HepG2 (cell line): Measurements from ENCODE around the gene AQP6. TPM values are rescaled to one million over a fixed set of nuclear protein-coding genes. Genes with fewer than 3 reads are reported as not detected.

ENCODE experiments used
- ATAC-seq: fragments of 200-7000 bp; cut with Tn5 transposase; 3 replicates; pipeline ENCODE4 v1.9.1; 2020; ENCODE audit warnings: mild to moderate bottlenecking, moderate library complexity
- BruUV-seq: library from RNA; stranded (reverse); fragments of 400-500 nt; replicated peaks from 2 replicates; lab custom pipeline; 2021; lab: Mats Ljungman, UMichigan
- CTCF ChIA-PET: fragments of 300-600 bp; formaldehyde crosslinking; extraction: SDS; loops from one replicate; lab custom pipeline; 2021; ENCODE audit warnings: low total read pairs, inconsistent platforms, low intra/inter-chr PET ratio; lab: Yijun Ruan, JAX
- POLR2A ChIA-PET: fragments of 350-600 bp; sonication (Branson Sonifier 250); formaldehyde crosslinking; loops from one replicate; lab custom pipeline; 2020; ENCODE audit warnings: antibody characterized with exemption, inconsistent platforms; lab: Yijun Ruan, JAX
- DNase-seq: peaks from one replicate; pipeline ENCODE4 v3.0.0-alpha.2; 2015; ENCODE audit warnings: low spot score
- FAIRE-seq: peaks from 3 replicates; lab custom pipeline; 2011; peaks lifted over from hg19 to GRCh38; lab: Jason Lieb, UNC
- H2AFZ ChIP-seq: one replicate; pipeline ENCODE4 v1.6.1; 2011; ENCODE audit warnings: low read length, inconsistent platforms
- H3K27ac ChIP-seq: fragments of 300-600 bp; 3 replicates; pipeline ENCODE4 v1.8.0; 2011; ENCODE audit warnings: mixed run types, mild to moderate bottlenecking, mixed read lengths, low read length, inconsistent platforms; ENCODE audit not compliant: insufficient read depth; ENCODE audit errors: extremely low read length
- H3K27me3 ChIP-seq, 2 experiments: fragments of 200-600 bp in 1 of 2; 2 replicates in 1 of 2; 3 replicates in 1 of 2; pipeline versions ENCODE4 v1.6.0 to v1.8.0; 2011; ENCODE audit warnings: low read length in 2 of 2, mild to moderate bottlenecking in 2 of 2, moderate library complexity in 2 of 2, inconsistent platforms in 1 of 2; ENCODE audit not compliant: insufficient read depth in 2 of 2, control insufficient read depth in 1 of 2
- H3K36me3 ChIP-seq, 2 experiments: fragments of 200-600 bp in 1 of 2; replicated peaks in 1 of 2; 2 replicates in 1 of 2; 3 replicates in 1 of 2; pipeline versions ENCODE4 v1.5.1 to v1.8.0; 2011; ENCODE audit warnings: low read length in 2 of 2, inconsistent platforms in 1 of 2; ENCODE audit not compliant: insufficient read depth in 2 of 2, control insufficient read depth in 1 of 2
- H3K4me1 ChIP-seq: 2 replicates; pipeline ENCODE4 v1.5.1; 2012; ENCODE audit warnings: low read length, inconsistent platforms; ENCODE audit not compliant: insufficient read depth
- H3K4me2 ChIP-seq: 2 replicates; pipeline ENCODE4 v1.6.0; 2011; ENCODE audit warnings: low read depth, low read length, inconsistent platforms
- H3K4me3 ChIP-seq, 3 experiments: fragments of 200-600 bp in 1 of 3; sonication (generic), shearing (Covaris generic) in 1 of 3; replicated peaks in 1 of 3; 2 replicates each; pipeline ENCODE4 v1.5.1; 2011 to 2016; ENCODE audit warnings: low read length in 3 of 3, inconsistent platforms in 2 of 3, low read depth in 2 of 3, mild to moderate bottlenecking in 2 of 3, control low read depth in 1 of 3, mixed read lengths in 1 of 3; ENCODE audit not compliant: insufficient read depth in 1 of 3
- H3K79me2 ChIP-seq: one replicate; pipeline ENCODE4 v1.6.1; 2011; ENCODE audit warnings: low read length, inconsistent platforms; ENCODE audit not compliant: insufficient read depth
- H3K9ac ChIP-seq: 2 replicates; pipeline ENCODE4 v1.6.0; 2011; ENCODE audit warnings: mild to moderate bottlenecking, low read depth, low read length, inconsistent platforms; ENCODE audit not compliant: insufficient read depth
- H3K9me3 ChIP-seq: 2 replicates; pipeline ENCODE4 v1.5.1; 2012; ENCODE audit warnings: mild to moderate bottlenecking, low read length
- H4K20me1 ChIP-seq: 2 replicates; pipeline ENCODE4 v1.6.0; 2011; ENCODE audit warnings: inconsistent platforms, mild to moderate bottlenecking, low read length, moderate library complexity; ENCODE audit not compliant: insufficient read depth
- GATAD2A ChIP-seq: IDR thresholded peaks from 2 replicates; pipeline ENCODE4 v1.6.1; 2016
- MAFF ChIP-seq: IDR thresholded peaks from 2 replicates; pipeline ENCODE4 v1.6.1; 2011; ENCODE audit warnings: low read depth, low read length, improper control_type of control experiment
- MAFK ChIP-seq, 2 experiments: IDR thresholded peaks in 1 of 2; conservative IDR thresholded peaks in 1 of 2; 2 replicates each; pipeline ENCODE4 v1.6.1; 2011; ENCODE audit warnings: improper control_type of control experiment in 2 of 2, low read length in 2 of 2
- NBN ChIP-seq: fragments of 450-650 bp; conservative IDR thresholded peaks from 2 replicates; pipeline ENCODE4 v1.6.1; 2017
- NR0B2 ChIP-seq: sonication (generic); formaldehyde crosslinking; IDR thresholded peaks from 2 replicates; pipeline ENCODE4 v1.4.0; 2020; ENCODE audit warnings: mild to moderate bottlenecking, missing genetic modification reagents
- SPEN ChIP-seq: sonication (generic); formaldehyde crosslinking; IDR thresholded peaks from 2 replicates; pipeline ENCODE4 v1.5.1; 2020; ENCODE audit warnings: low read depth, mild to moderate bottlenecking, missing genetic modification reagents
- ZNF282 ChIP-seq: fragments of 450-650 bp; IDR thresholded peaks from 2 replicates; pipeline ENCODE4 v1.6.1; 2018; ENCODE audit not compliant: partially characterized antibody
- ZNF326 ChIP-seq: sonication (generic); formaldehyde crosslinking; IDR thresholded peaks from 2 replicates; pipeline ENCODE4 v1.4.0; 2020; ENCODE audit warnings: missing genetic modification reagents, borderline replicate concordance
- WGBS: methylation state at CpG from one replicate; pipeline ENCODE4 v1.1.6; 2017; ENCODE audit warnings: low lambda C conversion rate; 5-methylcytosine and 5-hydroxymethylcytosine counted together
- in situ Hi-C: cut with HindIII; loops from 2 replicates; pipeline ENCODE4 v1.10.0; 2017; ENCODE audit warnings: low pct_unique_long_range_greater_than_20kb; ENCODE audit not compliant: extremely low pct_ligation_motif_present
- intact Hi-C: fragments of 100-400 bp; cut with micrococcal nuclease; formaldehyde crosslinking; loops from one replicate; pipeline ENCODE4 v1.10.0; 2022; ENCODE audit not compliant: unreplicated experiment
- polyA plus RNA-seq, 8 experiments: library from polyadenylated mRNA; depleted of rRNA in 3 of 8; stranded (reverse) in 7 of 8; unstranded in 1 of 8; fragments of >200 nt; fragmentation: Illumina TruSeq in 4 of 8; extraction: Trizol in 4 of 8; gene quantifications; 2 replicates each; pipeline versions ENCODE4 v1.2.1 to v1.2.3, GENCODE V29; 2011 to 2016; ENCODE audit warnings: low read depth in 4 of 8, missing spikeins in 1 of 8, mixed read lengths in 1 of 8; ENCODE audit not compliant: insufficient read depth in 1 of 8
- total RNA-seq, 5 experiments: library from RNA; depleted of rRNA; stranded (reverse); fragments of >200 nt; fragmentation: Illumina TruSeq; extraction: Trizol; gene quantifications; 2 replicates each; pipeline ENCODE4 v1.2.3, GENCODE V29; 2016; ENCODE audit warnings: low read depth in 1 of 5

AQP6 gene
- total and polyA plus RNA-seq, 2 of the 13 experiments (the other 11 are each of a cell fraction or from before 2014, with no cell fraction given) = 0.32 to 1.3 TPM

DNA sequence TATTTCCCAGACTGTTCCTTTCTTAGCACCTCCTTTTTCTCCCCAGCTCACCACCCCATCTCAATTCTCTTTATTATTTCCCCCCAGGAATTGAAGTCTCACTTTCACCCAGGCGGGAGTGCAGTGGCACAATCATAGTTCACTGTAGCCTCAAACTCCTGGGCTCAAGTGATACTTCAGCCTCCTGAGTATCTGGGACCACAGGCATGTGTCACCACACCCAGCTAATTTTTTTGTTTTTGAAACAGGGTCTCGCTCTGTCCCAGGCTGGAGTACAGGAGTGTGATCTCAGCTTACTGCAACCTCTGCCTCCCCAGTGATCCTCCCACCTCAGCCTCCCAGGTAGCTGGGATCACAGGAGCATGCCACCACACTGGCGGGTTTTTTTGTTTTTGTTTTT, 41.6 kb downstream of the AQP6 start:
- H3K27ac ChIP-seq = no peak overlapping the region
- H3K4me3 ChIP-seq = no peak overlapping the region
- H3K79me2 ChIP-seq = peaks cover 28% of the 10 kb centered on the region
- H3K9me3 ChIP-seq = no peaks in the 10 kb centered on the region
- H4K20me1 ChIP-seq = no peaks in the 10 kb centered on the region
- H3K4me1 ChIP-seq = peaks cover 18% of the 10 kb centered on the region
- CTCF ChIA-PET = no interaction called here
- no peak overlapping the region for H3K9ac ChIP-seq
- POLR2A ChIA-PET = no interaction called here
- 98% methylated on average over 3 of the region's 3 CpGs for WGBS
- TF ChIP-seq NR0B2 (no peak), ZNF282 (no peak), NBN (no peak), GATAD2A (CRISPR knock-in tag) (no peak)
- DNase-seq = no peak
- H3K27me3 ChIP-seq = no peaks in the 10 kb centered on the region
- H3K4me2 ChIP-seq = no peak overlapping the region
- ATAC-seq = no peak
- intact Hi-C loops (no loop called here), in situ Hi-C loops (no loop called here)
- H3K36me3 ChIP-seq = peaks cover 7 to 23% of the 10 kb centered on the region in 2 experiments; a peak in 4 of 5 replicates
- no peak overlapping the region for H2AFZ ChIP-seq
- BruUV-seq = no TSS peak
- no peak for FAIRE-seq

DNA sequence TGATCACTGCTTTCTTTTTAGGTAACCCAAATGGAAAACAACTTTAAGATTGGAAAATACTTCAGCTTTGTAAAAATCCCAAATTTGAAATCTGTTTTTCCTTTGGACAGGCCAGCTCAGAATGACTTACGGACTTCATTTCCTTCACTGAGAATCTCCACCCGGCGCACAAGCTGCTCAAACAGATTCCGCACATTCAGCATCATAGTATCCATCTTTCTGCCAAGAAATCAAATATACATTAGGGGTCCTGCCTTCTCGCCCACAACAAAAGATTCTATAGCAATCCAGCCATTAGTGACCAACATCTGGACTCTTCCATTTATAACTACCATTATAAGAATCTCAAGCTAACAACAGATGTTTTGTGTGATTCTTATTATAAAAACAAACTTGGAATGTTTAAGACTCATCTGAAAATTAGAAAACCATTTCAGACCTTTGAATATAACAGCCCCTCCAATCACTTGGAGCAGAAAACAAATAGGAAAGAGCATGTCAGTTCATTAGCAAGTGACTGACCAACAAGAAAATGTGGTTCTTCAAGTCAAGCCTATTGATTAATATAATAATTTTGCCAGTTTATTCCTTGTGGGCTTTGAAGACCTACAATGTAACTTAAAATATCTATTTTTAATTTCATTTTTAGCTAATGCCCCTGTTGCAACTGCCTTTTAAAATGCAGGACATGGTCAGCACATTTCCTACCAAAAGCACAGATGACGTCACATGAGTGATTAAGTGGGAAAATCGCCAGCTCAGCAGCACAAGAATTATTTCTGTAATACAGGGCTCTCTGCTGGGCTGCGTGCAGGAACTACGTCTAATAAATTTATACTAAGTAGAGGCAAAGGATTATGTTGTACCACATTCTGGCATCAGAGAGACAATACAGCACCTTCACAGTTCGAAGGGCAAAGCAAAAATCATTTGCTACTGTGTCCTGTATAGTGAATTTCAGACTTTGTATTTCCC, 44.0 kb downstream of the AQP6 start:
- Histone ChIP-seq H3K4me3 (no peak overlapping the region), H3K9me3 (no peaks in the 10 kb centered on the region), H4K20me1 (no peaks in the 10 kb centered on the region), H3K4me2 (no peak overlapping the region), H3K4me1 (peaks cover 39% of the 10 kb centered on the region), H3K36me3 (peaks cover 7 to 19% of the 10 kb centered on the region in 2 experiments; a peak in 4 of 5 replicates), H3K27me3 (no peaks in the 10 kb centered on the region), H2AFZ (no peak overlapping the region), H3K79me2 (peaks cover 52% of the 10 kb centered on the region), H3K27ac (peak overlapping the region; percentile 21), H3K9ac (no peak overlapping the region)
- FAIRE-seq (no peak), DNase-seq (no peak), ATAC-seq (no peak; the same call in 2 of the 3 replicates)
- CTCF ChIA-PET = no interaction called here
- TF ChIP-seq ZNF326 = no peak
- peak; percentile 84 for TF ChIP-seq MAFF
- TF ChIP-seq SPEN (CRISPR knock-in tag) = no peak
- peak; percentile 81 to 85 for TF ChIP-seq MAFK (conservative IDR thresholded peaks at IDR 0.05 in 1 of 2, IDR thresholded peaks at IDR 0.05 in 1 of 2; ENCODE audit: low read length in 2 of 2)
- in situ Hi-C loops (no loop called here), intact Hi-C loops (no loop called here)
- BruUV-seq = no TSS peak
- WGBS = 97% methylated on average over 10 of the region's 10 CpGs
- POLR2A ChIA-PET = no interaction called here
